Activated effector memory CD4-positive, alpha-beta T cell treated with Interleukin-2 at 50 U/mL for 16 hours (primary cell): ENCODE results near the gene RTN1.
"Not testable (repeated sequence)": the region's sequence is repeated elsewhere in the genome, so short reads cannot be mapped to it uniquely, and the experiment has no call there.

Source experiments
- DNase-seq: peaks from one replicate; pipeline ENCODE4 v3.0.0-alpha.2; 2020

Gene RTN1

GRCh38 chr14:59695198-59695597 is 175.4 kb downstream of the RTN1 start:
- no peak for DNase-seq

GRCh38 chr14:59691266-59691665 is 179.3 kb downstream of the RTN1 start:
- no peak for DNase-seq

- DNase-seq, result no peak
These were observed 180.2 kb downstream of the RTN1 start for GRCh38 chr14:59690426-59690825.

GRCh38 chr14:59688224-59689170 is 182.1 kb downstream of the RTN1 start:
- no peak for DNase-seq

GRCh38 chr14:59687663-59688062 is 182.9 kb downstream of the RTN1 start:
- no peak for DNase-seq

- DNase-seq, result no peak
These were observed 190.7 kb downstream of the RTN1 start for GRCh38 chr14:59679872-59680271.

- DNase-seq, result no peak
These were observed 192.2 kb downstream of the RTN1 start for GRCh38 chr14:59678352-59678751.

GRCh38 chr14:59677771-59678231 is 192.8 kb downstream of the RTN1 start:
- DNase-seq, result no peak

GRCh38 chr14:59675394-59675793 is 195.2 kb downstream of the RTN1 start:
- no peak for DNase-seq

- DNase-seq, result no peak
These were observed 205.8 kb downstream of the RTN1 start for GRCh38 chr14:59664741-59665140.

- DNase-seq, result no peak
These were observed 212.8 kb downstream of the RTN1 start for GRCh38 chr14:59657769-59658168.

GRCh38 chr14:59656473-59656872 is 214.1 kb downstream of the RTN1 start:
- no peak for DNase-seq

GRCh38 chr14:59654131-59654530 is 216.4 kb downstream of the RTN1 start:
- DNase-seq, result not testable (repeated sequence)

GRCh38 chr14:59646832-59647231 is 223.7 kb downstream of the RTN1 start:
- DNase-seq, result not testable (repeated sequence)

GRCh38 chr14:59638885-59639284 is 231.7 kb downstream of the RTN1 start:
- DNase-seq, result no peak

GRCh38 chr14:59634617-59635016 is 236.0 kb downstream of the RTN1 start:
- no peak for DNase-seq

GRCh38 chr14:59633486-59633885 is 237.1 kb downstream of the RTN1 start:
- no peak for DNase-seq

GRCh38 chr14:59632381-59632780 is 238.2 kb downstream of the RTN1 start:
- no peak for DNase-seq

GRCh38 chr14:59631237-59631636 is 239.3 kb downstream of the RTN1 start:
- DNase-seq, result no peak

GRCh38 chr14:59630288-59630963 is 240.2 kb downstream of the RTN1 start:
- DNase-seq, result no peak

- DNase-seq, result no peak
These were observed 240.9 kb downstream of the RTN1 start for GRCh38 chr14:59629444-59630287.

- DNase-seq, result no peak
These were observed 243.5 kb downstream of the RTN1 start for GRCh38 chr14:59627011-59627520.

- no peak for DNase-seq
These were observed 247.9 kb downstream of the RTN1 start for GRCh38 chr14:59622631-59623030.
